ENCODE results near the gene AKT2.

AKT2 gene

GRCh38 chr19:40247178-40247577 lies 38.0 kb downstream of the AKT2 start:
- H3K4me2 ChIP-seq (ENCODE audit: low read length), result no peak overlapping the region
- no peaks in the 10 kb centered on the region for H3K9me3 ChIP-seq (ENCODE audit: insufficient read depth, low read length)
- H3K27me3 ChIP-seq (ENCODE audit: low read depth, low read length), result no peaks in the 10 kb centered on the region
- no peak for TF ChIP-seq EZH2phosphoT487 (IDR thresholded peaks at IDR 0.05; ENCODE audit: low read depth)
- TF ChIP-seq, protein P1, sequence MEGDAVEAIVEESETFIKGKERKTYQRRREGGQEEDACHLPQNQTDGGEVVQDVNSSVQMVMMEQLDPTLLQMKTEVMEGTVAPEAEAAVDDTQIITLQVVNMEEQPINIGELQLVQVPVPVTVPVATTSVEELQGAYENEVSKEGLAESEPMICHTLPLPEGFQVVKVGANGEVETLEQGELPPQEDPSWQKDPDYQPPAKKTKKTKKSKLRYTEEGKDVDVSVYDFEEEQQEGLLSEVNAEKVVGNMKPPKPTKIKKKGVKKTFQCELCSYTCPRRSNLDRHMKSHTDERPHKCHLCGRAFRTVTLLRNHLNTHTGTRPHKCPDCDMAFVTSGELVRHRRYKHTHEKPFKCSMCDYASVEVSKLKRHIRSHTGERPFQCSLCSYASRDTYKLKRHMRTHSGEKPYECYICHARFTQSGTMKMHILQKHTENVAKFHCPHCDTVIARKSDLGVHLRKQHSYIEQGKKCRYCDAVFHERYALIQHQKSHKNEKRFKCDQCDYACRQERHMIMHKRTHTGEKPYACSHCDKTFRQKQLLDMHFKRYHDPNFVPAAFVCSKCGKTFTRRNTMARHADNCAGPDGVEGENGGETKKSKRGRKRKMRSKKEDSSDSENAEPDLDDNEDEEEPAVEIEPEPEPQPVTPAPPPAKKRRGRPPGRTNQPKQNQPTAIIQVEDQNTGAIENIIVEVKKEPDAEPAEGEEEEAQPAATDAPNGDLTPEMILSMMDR (IDR thresholded peaks at IDR 0.05; ENCODE audit: low read depth, low read length), result no peak
- H3K36me3 ChIP-seq (replicated peaks; ENCODE audit: low read depth, low read length), result peaks cover 2% of the 10 kb centered on the region
- H3K9ac ChIP-seq (ENCODE audit: low read length), result no peak overlapping the region
- H3K79me2 ChIP-seq (ENCODE audit: low read length), result no peaks in the 10 kb centered on the region
- H2AFZ ChIP-seq (ENCODE audit: low read depth, low read length), result no peak overlapping the region
- no peak overlapping the region for H3K27ac ChIP-seq (ENCODE audit: low read length)
- H3K4me3 ChIP-seq (ENCODE audit: low read length), result no peak overlapping the region
- H4K20me1 ChIP-seq (ENCODE audit: insufficient read depth, low read length), result peaks cover 25% of the 10 kb centered on the region
- H3K4me1 ChIP-seq (ENCODE audit: low read length), result no peaks in the 10 kb centered on the region

DNA sequence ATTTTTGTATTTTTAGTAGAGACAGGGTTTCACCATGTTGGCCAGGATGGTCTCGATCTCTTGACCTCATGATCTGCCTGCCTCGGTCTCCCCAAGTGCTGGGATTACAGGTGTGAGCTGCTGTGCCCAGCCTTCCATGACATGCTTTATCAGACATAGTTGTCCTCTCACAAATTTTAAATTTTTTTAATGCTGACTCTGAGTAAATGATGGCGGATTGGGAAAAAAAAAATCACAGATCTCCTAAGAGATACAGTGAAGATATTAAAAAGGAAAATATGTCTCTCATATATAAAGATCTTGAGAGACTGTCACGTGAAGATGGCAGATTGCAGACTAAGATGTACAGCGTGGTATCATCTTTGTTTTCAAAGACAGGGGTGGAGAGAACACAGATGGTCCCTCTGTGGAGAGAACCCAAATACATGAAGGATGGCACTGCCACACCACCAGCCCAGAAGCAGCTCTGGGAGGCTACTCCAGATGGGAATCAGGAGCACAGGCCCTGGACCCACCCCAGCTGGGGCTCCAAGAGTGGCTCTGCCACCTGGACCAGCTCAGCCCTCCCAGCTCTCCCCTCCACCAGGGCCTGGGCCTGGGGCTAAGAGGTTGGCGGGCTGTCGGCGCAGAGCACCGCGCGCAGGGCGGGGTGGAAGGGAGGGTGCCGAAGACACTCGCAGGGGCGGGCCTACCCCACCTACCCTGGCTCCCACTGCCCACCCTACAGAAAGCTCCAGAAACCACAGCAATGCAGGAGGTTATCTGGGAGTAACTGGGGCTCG lies 38.7 kb downstream of the AKT2 start:
- Histone ChIP-seq H4K20me1 (ENCODE audit: insufficient read depth, low read length) (peaks cover 22% of the 10 kb centered on the region), H2AFZ (ENCODE audit: low read depth, low read length) (no peak overlapping the region), H3K79me2 (ENCODE audit: low read length) (no peaks in the 10 kb centered on the region), H3K4me1 (ENCODE audit: low read length) (no peaks in the 10 kb centered on the region), H3K9me3 (ENCODE audit: insufficient read depth, low read length) (no peaks in the 10 kb centered on the region), H3K27ac (ENCODE audit: low read length) (no peak overlapping the region), H3K9ac (ENCODE audit: low read length) (no peak overlapping the region), H3K27me3 (ENCODE audit: low read depth, low read length) (no peaks in the 10 kb centered on the region), H3K36me3 (replicated peaks; ENCODE audit: low read depth, low read length) (peaks cover 7% of the 10 kb centered on the region), H3K4me2 (ENCODE audit: low read length) (no peak overlapping the region), H3K4me3 (ENCODE audit: low read length) (no peak overlapping the region)
- TF ChIP-seq EZH2phosphoT487 (IDR thresholded peaks at IDR 0.05; ENCODE audit: low read depth), result no peak
- TF ChIP-seq, protein P1 (IDR thresholded peaks at IDR 0.05; ENCODE audit: low read depth, low read length), result no peak

- no peak overlapping the region for H2AFZ ChIP-seq (ENCODE audit: low read depth, low read length)
- no peaks in the 10 kb centered on the region for H3K9me3 ChIP-seq (ENCODE audit: insufficient read depth, low read length)
- TF ChIP-seq EZH2phosphoT487 (IDR thresholded peaks at IDR 0.05; ENCODE audit: low read depth), result no peak
- TF ChIP-seq, protein P1 (IDR thresholded peaks at IDR 0.05; ENCODE audit: low read depth, low read length), result no peak
- H3K27ac ChIP-seq (ENCODE audit: low read length), result no peak overlapping the region
- peaks cover 22% of the 10 kb centered on the region for H4K20me1 ChIP-seq (ENCODE audit: insufficient read depth, low read length)
- no peak overlapping the region for H3K4me2 ChIP-seq (ENCODE audit: low read length)
- H3K79me2 ChIP-seq (ENCODE audit: low read length), result no peaks in the 10 kb centered on the region
- no peaks in the 10 kb centered on the region for H3K4me1 ChIP-seq (ENCODE audit: low read length)
- H3K4me3 ChIP-seq (ENCODE audit: low read length), result no peak overlapping the region
- H3K36me3 ChIP-seq (replicated peaks; ENCODE audit: low read depth, low read length), result peaks cover 13% of the 10 kb centered on the region
- H3K27me3 ChIP-seq (ENCODE audit: low read depth, low read length), result no peaks in the 10 kb centered on the region
- no peak overlapping the region for H3K9ac ChIP-seq (ENCODE audit: low read length)
Observed at GRCh38 chr19:40245506-40246128, 39.5 kb downstream of the AKT2 start.

DNA sequence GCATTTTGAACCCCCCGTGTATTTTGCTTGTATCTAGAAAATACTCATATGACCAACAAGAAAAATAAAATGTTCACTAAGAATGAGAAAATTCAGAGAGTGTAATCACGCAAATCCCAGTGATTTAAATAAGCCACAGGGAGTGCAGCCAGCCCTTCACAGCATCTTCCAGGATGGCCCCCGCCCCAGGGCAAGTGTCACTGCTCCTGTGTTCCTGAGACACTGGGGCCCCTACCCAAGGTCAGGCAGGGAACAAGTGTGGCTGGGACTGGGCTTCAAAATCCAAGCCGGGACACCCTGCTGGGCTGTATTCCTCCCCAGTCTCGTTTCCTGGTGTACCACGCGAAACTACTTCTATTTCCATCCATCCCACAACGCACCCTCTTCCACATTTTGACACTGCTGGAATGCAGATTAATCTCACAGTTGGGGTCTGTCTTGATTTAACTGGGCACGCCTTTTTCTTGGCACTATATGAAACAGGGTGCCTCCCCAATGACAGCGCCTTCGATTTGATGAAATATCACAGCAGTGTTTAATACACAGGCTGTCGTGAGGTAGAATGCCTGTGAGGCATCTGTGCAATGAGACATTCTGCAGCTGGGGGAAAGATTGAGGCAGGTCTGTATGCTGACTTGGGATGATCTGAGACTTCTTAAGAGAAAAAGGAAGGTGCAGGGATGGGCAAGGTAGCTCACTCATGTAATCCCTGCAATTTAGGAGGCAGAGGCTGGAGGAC lies 40.4 kb downstream of the AKT2 start:
- Histone ChIP-seq H3K4me2 (ENCODE audit: low read length) (no peak overlapping the region), H3K4me3 (ENCODE audit: low read length) (no peak overlapping the region), H3K9me3 (ENCODE audit: insufficient read depth, low read length) (no peaks in the 10 kb centered on the region), H3K27ac (ENCODE audit: low read length) (no peak overlapping the region), H3K9ac (ENCODE audit: low read length) (no peak overlapping the region), H3K4me1 (ENCODE audit: low read length) (no peaks in the 10 kb centered on the region), H3K27me3 (ENCODE audit: low read depth, low read length) (no peaks in the 10 kb centered on the region), H2AFZ (ENCODE audit: low read depth, low read length) (no peak overlapping the region), H3K36me3 (replicated peaks; ENCODE audit: low read depth, low read length) (peaks cover 19% of the 10 kb centered on the region), H4K20me1 (ENCODE audit: insufficient read depth, low read length) (peaks cover 22% of the 10 kb centered on the region; the same call in 1 of the 2 replicates), H3K79me2 (ENCODE audit: low read length) (no peaks in the 10 kb centered on the region)
- no peak for TF ChIP-seq EZH2phosphoT487 (IDR thresholded peaks at IDR 0.05; ENCODE audit: low read depth)
- TF ChIP-seq, protein P1 (IDR thresholded peaks at IDR 0.05; ENCODE audit: low read depth, low read length), result no peak
